HG02938 (cell line): ENCODE measurements around the gene PAPPA2.

Experiments
- ATAC-seq: cut with Tn5 transposase; IDR thresholded peaks from one replicate; pipeline ENCODE4 v1.9.1; 2021; ENCODE audit warnings: mild to moderate bottlenecking, moderate library complexity; ENCODE audit not compliant: unreplicated experiment

PAPPA2 gene

DNA sequence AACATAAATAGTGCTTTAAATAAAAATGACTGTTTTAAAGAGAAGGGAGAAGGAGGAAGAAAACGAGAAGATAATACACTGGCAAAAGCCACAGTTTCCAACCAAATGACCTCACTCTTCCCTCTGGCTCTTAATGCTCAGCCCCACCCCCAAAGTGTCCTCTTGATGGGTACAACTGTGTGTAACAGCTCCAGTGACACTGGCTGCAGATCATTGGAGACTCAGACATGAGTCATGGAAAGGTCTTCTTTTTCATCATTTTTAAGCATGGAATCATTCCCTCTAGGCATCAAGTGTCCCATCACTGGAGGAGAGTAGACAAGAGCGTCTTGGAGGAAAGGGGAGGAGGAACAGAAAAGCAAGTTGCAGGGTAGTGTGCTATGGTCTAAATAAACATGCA lies 333.0 kb downstream of the PAPPA2 start:
- ATAC-seq: no peak

DNA sequence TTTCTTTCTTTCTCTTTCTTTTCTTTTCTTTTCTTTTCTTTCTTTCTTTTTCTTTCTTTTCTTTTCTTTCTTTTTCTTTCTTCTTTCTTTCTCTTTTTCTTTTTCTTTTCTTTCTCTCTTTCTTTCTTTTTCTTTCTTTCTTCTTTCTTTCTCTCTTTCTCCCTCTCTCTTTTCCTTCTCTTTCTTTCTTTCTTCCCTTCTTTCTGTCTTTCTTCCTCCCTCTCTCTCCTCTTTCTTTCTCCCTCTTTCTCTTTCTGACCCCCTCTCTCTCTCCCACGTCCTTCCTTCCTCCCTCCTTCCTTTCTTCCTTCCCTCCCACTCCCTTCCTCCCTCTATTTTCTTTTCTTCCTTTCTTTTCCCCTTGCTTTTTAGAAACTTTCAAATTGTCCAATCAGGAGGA lies 333.6 kb downstream of the PAPPA2 start:
- no peak for ATAC-seq

DNA sequence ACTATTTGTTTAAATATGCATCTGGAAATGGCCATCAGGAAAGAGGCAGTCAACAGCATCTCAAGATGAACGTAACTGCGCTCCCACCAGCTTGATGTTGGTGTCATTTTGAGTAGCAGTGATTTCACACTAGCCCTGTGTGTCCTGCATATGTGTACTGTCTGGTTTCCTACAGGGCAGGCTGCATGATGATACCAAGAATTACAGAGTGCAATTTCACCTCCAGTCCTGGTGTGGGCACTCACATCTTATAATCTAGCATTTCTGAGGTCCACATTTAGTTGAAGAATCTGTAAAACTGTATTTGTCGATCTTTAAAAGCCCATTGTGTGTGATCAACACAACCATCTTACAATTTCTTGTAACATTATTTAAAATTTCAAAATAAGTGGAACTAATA lies 336.4 kb downstream of the PAPPA2 start:
- ATAC-seq: no peak

DNA sequence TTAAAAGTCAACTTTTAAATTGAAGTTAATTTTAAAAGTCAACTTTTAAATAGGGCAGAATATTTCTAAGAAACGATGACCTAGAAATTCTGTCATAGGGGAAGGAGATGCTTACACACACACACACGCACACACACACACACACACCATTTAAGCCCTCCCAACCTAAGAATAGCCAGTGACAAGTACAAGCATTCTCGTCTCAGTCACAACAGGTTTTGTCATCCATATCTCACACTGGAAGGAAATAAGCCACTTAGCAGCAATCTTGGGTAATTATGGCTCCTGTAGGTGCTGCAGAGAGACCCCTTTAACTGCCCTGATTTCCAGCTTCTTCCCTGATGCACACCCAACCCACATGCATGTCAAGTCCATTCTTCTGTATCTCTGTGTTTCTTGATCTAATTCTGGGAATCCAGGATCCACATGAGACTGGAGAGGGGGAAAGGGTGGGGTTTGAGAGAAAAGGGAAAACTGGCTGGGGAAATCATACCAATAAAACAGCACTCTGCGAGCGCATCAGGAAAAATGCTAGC lies 338.1 kb downstream of the PAPPA2 start:
- no peak for ATAC-seq

DNA sequence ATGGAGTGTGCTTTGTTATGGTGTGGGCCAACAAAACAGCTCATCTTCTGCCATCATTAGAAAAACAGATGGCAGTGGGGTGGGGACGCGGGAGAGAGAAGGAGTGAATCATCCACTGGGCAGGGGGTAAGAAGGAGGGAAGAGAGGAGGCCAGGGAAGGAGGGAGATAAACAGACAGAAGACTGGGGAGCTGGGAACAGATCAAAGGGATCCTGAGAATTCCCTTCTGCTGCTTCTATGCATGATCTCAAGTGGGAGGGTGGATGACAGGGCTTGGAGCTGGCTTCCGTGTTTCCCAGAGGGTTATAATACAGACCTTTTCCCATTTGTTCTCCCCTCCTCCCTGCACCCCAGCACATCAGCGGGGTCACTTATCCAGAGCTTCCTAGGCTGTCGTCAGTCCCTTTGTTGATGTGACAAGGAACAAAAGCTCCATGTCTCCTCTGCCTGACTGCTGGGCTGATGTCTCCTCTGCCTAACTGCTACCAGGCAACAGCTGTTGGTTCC lies 338.6 kb downstream of the PAPPA2 start:
- no peak for ATAC-seq

DNA sequence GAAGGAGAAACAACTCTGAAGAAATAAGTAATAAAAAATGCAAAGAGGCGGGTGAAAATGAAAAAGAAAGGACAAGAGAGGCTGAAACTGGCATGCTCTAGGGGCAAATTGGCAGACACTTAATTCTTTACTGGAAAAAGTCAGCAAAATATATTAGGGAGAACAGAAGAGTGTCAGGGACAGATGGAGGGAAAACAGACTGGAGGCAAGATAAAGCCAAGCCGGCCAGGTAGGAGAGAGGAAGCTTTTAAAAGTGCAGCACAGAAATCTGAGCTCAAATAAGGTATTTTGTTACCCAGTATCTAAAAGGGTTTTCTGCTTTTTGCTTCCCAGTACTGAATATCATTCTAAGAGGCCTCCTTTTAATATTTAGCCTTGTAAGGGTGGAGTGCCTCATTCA lies 339.3 kb downstream of the PAPPA2 start:
- ATAC-seq: no peak

DNA sequence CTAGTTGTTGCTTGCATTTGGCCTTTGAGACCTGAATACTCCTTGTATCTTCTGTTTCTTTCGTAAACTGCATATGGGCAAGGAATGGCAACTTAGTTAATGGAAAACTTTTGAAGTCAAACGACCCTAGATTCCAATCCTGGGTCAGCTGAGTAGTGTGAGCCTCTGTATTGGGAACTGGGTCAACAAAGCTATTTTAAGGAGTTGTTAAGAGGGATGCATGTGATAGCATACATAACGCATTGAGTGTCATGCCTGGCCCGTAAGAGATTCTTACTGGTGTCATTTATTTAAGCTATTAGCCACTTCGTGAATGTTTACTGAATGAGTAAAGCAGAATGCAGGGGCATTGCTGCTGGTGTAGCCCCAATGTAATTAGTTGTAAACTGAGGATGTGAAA lies 340.1 kb downstream of the PAPPA2 start:
- no peak for ATAC-seq

DNA sequence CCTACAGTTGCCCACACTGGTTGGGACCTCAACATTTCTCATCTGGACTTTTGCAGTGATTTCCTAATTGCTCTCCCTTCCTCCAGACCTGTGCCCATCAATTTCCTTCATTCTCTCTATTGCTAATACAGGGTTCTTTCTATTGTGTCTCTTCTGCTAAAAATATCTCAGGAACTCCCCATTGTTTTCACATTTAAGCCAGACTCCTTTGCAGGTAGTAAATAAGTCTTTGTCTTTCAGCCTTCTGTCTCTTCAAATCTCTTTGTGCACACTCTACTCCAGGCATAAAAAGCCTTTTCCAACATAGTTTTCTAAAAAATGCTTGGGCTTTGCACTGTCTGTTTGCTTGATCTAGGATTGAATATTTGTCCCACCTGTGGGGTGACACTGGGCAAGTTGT lies 340.6 kb downstream of the PAPPA2 start:
- no peak for ATAC-seq

DNA sequence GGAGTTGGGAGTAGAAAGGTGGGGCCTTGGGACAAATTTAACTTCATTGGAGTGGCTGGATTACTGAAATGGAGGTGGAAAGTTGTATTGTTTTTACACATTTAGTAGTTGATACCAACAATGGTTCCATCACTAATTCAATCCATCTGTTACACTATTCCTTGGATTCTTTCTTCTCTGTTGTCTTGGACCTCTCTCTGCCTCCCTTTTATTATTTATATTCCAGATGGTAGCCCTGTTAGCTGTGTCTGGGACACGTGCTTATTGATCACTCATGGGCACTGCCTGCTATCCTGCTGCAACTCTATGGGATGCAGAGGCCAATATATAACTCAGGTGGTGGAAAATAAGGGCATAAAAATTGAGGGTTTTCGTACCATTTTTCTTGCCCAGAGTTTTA lies 346.3 kb downstream of the PAPPA2 start:
- ATAC-seq: no peak

DNA sequence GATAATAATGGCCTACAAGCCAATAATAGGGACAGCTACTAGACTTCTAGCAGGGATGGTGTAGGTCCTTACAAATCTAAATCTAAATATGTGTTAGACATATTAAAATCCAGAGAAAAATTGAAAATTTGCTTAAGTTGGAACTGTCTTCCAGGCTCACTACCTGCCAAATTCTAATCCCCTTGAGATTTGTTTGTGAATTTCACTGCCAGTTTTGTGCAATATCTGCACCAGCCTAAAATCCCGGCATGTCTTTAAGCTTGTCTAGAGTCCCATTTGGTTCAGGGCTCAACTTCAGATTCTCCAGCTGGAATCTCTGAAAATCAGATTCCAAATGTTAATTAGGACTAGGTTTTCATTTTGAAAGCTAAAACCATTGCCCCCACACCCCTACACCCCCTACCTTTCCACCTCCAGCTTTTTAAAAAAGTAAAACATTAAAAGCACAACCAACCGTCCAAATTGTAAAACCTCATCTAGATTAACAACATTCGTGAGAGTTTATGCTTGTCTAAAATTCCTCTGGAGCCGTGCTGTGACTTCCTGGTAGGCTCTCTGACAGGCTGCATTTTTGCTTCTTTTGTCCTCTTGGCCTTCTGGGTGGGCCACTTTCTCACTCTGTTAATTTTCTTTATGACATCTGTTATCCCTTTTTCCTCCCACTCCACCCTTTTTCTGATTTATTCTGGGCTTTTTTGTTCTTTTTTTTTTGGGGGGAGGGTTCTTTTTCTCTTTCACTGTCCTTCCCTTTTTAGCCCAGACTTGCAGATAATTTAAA lies 348.7 kb downstream of the PAPPA2 start:
- ATAC-seq: no peak

DNA sequence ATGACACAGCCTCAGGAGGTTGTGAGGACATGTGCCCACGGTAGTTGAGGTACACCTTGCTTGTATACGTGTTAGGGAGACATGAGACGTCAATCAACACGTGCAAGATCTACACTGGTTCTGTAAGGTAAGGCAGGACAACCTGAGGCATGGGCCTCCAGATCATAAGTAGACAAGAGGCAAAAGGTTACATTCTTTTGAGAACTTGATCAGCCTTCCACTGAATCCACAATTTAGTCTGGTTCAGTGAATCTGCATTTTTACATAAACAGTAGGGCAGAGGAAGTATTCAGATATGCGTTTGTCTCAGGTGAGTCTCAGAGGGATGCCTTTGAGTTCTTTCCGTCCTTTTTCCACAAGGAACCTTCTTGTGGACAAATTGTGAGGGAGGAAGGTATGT lies 352.6 kb downstream of the PAPPA2 start:
- no peak for ATAC-seq

DNA sequence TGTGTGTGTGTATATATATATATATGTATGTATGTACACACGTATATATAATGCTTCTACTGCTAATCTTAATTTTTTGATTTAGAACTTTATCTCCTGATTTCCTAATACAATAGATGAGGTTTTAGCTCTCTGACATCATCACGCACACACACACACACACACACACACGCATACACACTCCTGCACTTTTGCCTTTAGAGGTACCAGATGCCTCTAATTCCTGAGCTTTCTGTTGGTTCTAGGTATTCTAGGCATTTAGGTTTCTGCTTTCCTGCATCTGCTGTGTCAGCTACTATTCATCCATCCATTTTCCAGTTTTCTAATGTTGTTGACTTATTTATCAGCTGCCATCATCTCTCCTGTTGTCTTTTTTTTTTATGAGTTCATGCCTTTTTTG lies 353.3 kb downstream of the PAPPA2 start:
- ATAC-seq: no peak

DNA sequence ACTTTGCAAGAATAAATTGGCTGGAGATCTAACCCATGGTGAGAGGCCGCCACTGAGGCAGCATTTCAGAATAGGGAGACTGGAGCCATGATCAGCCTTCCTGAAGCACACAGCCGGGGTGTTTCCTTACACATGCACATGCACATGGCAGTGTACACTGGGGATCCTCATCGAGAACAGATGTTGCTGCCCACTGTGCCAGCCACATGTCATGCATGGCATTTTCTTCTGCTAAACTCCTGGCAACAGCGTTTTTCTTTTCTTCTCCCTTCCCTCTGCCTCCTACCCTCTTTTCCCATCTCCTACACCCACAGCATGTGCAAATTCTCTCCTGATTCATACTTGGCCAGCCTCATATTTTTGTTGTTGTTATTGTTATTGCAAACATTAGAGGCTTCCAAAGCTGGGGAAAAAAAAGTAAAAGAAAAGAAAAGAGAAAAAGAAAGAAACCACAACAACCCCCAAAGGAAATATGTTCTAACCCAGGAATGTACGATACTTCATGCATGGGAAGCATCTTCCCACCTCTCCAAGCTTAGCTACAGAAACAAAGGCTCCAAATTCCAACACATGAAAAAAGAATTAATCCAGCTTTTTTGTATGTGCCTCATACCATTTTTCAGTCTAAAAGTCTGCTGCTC lies 357.5 kb downstream of the PAPPA2 start:
- ATAC-seq: no peak

DNA sequence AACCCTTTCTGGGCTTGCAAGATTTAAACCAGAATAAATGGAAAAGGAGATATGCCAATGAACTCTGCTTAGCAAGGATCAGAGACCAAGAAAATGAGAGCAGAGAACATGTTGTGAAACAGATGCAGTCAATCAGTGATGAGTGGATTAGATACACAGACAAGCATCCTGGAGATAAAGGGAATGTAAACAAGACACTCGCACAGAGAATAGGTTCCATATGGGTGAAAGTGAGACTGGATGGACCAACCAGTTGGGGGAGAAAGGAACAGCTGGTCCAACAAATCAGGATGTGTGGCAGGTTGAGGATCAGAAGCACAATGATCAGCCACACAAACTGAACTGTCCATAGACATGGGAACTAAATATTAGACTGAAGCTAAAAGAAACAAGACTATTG lies 363.3 kb downstream of the PAPPA2 start:
- ATAC-seq: no peak

DNA sequence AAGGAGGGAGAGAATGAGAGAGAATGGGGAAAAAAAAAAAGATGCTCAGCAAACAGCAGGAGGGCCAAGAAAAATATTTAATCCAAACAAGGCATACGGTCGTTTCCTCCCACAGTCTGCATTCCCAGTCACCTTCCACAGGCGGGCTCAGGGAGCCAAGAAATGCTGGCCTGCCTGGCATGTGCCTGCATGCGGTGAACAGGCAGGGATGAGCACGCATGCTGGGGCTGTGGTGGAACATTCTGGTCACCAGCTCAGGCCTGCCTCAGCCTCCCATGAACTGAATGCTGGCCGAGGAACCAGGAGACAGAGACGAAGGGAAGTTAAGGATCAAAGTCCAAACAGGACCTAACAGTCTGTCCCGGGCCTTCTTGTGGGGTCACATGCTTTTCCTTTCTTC lies 366.3 kb downstream of the PAPPA2 start:
- no peak for ATAC-seq

DNA sequence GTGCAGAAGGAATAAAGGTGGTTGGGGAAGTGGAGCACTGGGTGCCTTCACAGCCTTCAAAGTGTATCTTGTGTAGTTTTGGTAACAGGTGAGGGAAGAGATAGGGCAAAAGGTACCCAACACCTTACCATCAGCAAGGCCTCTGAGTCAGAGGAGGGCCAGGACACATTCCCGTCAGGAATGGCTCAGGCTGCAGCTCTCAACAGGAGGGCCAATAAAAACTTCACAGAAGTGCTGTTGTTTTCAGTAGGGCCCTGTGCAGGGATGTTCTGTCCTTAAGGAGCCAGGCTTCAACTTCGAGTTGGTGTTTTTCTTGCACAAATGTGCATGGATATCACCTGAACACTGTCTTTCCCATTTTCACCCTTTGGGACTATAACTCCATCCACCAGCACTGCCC lies 368.2 kb downstream of the PAPPA2 start:
- no peak for ATAC-seq

DNA sequence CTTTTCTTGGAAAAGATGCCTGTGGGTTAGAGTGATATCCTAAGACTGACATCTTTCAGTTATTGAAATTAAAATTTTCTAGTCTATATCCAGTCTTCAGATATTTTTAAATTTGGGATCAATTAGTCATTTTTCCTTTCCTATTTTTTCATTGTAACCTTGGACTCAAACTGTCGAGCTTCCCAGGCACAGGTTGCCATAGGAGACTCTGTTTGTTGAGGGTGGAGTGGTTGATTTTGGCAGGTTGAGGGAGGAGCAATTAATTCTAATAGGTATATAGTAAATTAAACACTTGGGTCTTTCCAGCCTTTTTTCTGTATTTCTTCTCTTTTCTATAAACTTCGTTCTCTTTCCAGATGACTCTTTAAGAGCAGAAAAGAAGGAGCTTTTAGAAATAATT lies 374.7 kb downstream of the PAPPA2 start:
- no peak for ATAC-seq

DNA sequence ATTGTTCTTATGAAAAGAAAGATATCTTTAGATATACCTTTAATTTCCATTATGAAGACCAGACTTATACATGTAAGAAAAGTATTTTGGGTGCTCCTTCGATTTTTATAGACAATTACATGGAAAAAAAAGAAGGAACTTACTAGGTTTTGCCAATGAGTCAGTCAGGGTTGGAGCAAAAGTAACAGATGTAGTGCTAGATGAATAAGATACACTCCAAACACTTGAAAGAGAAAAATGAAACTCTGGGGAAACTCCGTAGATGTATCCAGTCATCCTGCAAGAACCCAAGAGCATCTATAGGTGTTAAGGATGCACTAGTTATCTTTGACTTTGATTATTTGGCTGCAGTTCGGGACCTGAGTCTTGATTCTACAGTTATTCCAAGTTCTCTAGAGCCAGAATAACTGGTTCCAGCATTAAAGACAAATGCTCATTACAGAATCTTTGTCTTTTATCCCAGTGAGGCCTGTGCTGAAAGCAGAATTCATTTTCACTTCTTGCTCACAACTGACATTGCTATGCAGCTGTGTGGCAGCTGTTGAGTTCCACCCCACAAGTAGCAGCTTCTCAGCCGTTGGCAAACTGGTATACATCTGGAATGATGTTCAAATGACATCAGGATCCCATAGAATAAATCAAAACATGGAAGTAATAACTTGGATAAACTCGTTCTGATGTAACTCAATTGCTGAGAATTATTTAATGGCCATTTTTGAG lies 375.5 kb downstream of the PAPPA2 start:
- no peak for ATAC-seq

DNA sequence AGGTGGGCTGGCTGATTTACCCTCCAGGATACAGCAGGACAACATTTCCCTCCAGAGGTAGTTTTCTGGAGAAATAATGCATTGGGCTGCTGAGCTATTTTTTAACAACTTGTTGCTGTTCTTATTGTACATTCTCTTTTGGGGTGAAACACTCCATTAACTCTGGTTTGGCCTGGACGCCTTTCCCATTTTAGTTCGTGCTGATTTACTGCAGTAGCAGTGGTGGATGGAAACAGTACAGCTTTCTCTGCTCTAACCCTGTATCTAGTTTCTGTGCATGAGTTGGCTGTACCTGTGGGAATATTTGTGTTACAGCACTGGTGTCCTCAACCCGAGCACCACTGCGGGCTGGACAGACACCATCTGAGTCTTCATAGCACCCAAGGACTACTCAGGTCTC lies 376.2 kb downstream of the PAPPA2 start:
- ATAC-seq: no peak

DNA sequence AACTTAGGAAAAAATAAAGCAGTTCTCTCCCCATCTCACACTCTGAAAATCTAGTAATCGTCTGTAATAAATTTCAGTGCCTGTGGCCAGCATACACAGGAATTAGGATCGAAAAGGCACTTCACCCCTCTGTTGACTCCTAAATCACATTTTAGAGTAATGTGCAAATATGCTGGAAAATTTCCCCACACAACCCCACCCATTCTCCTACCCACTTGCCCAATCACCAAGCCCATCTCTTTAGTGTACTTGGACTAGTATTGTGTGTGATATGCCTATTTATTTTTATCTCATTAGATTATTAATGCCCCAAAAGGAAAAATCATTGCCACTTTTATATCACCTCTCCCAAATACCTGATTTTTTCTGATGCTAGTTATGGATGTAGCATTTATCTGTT lies 378.3 kb downstream of the PAPPA2 start:
- ATAC-seq: no peak

DNA sequence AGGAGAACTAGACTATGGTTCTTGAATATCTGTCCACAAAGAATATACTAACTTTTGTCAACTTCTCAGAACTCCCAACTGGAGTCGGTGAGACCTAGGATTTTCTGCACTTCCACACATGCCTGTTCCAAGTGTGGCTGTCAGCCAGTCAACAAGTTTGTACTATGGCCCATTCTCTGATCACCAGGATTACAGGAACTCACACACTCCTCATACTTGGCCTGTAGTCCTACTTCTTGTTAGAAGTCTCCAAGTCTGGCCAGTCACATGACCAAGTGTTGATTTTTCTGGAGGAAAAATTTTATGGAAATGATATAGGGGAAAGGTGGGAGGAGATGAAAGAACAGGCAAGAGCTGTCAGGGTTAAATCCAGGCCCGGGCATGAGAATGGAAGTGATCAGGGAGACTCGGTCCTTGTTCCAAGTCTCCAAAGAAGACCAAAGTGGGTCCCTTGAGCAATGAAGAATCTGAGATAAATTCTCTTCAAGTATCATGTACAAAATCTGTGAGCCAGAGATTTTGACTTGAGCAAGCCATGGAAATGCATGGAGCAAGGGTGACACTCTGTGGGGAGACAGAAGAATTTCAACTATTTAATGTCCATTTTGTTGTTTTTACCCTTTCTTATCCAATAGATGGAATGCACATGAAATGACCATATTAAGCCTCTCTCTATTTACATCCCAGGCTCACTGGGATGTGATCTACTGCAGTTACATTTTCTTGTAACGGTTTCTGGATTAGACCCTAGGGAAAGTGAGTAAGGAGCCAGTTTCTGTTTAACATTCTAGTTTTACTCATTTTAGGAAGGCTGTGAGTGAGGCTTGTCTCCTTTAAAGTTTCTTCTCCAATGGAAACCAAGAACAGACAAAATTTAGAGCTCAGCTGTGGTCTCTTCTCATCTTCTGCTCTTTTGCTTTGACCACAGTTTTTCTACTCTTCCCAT lies 380.6 kb downstream of the PAPPA2 start:
- ATAC-seq: no peak
